ENCODE measurements around the gene UCN. TPM values are rescaled to one million over a fixed set of nuclear protein-coding genes. Genes with fewer than 3 reads are reported as not detected.

UCN gene
- polyA plus RNA-seq, 1 experiment: 0.17 TPM

DNA sequence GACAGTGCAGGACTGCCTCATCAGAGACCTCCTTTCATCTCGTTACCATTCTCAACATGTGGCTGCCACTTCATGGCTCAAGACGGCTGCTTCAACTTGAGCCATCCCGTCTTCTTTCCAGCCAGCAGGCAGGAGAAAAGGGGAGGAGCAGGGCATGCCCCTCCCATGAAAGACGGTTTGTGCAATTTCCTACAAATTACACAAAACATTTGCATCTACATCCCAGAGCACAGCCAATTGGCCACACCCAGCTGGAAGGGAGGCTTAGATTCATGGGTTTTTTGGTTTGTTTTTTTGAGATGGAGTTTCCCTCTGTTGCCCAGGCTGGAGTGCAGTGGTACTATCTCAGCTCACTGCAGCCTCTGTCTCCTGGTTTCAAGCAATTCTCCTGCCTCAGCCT, 11.8 kb downstream of the UCN start:
- Histone ChIP-seq H3K27me3 (ENCODE audit: control insufficient read depth, insufficient read depth, low read length) (peaks cover 10% of the 10 kb centered on the region), H3K36me3 (ENCODE audit: control insufficient read depth, insufficient read depth, low read length) (no peaks in the 10 kb centered on the region), H3K4me3 (ENCODE audit: low read depth, low read length) (no peak overlapping the region)
- no peak for TF ChIP-seq CTCF (IDR thresholded peaks at IDR 0.05; ENCODE audit: insufficient read depth, low read depth, low read length)
- ChIA-PET POLR2A (no interaction called here), CTCF (interaction anchor here (0.7 to 1.0 kb wide), 3 partner anchors 8 to 17 kb away, joined by 3 to 7 read pairs (median 4); no protein-coding TSS in a partner anchor)
- DNase-seq (ENCODE audit: low read depth): no peak

- no peak for DNase-seq (ENCODE audit: low read depth)
- Histone ChIP-seq H3K36me3 (ENCODE audit: control insufficient read depth, insufficient read depth, low read length) (no peaks in the 10 kb centered on the region), H3K27me3 (ENCODE audit: control insufficient read depth, insufficient read depth, low read length) (peaks cover 11% of the 10 kb centered on the region), H3K4me3 (ENCODE audit: low read depth, low read length) (no peak overlapping the region)
- ChIA-PET CTCF (interaction anchor here (1.0 to 7.5 kb wide), 3 partner anchors 9 to 15 kb away, joined by 4 to 66 read pairs (median 43); partner anchors contain the start of gene TRIM54), POLR2A (no interaction called here)
- TF ChIP-seq CTCF (IDR thresholded peaks at IDR 0.05; ENCODE audit: insufficient read depth, low read depth, low read length): no peak
Observed at GRCh38 chr2:27294928-27295327, 13.3 kb downstream of the UCN start.

GRCh38 chr2:27291865-27292264, 16.4 kb downstream of the UCN start:
- CTCF ChIA-PET: interaction anchor here (0.8 to 7.5 kb wide), 3 partner anchors 11 to 192 kb away, joined by 4 to 66 read pairs (median 43); partner anchors contain the start of gene TRIM54
- TF ChIP-seq CTCF (IDR thresholded peaks at IDR 0.05; ENCODE audit: insufficient read depth, low read depth, low read length): no peak
- H3K4me3 ChIP-seq (ENCODE audit: low read depth, low read length): no peak overlapping the region
- POLR2A ChIA-PET: no interaction called here
- no peaks in the 10 kb centered on the region for H3K36me3 ChIP-seq (ENCODE audit: control insufficient read depth, insufficient read depth, low read length)
- no peak for DNase-seq (ENCODE audit: low read depth)
- H3K27me3 ChIP-seq (ENCODE audit: control insufficient read depth, insufficient read depth, low read length): peaks cover 12% of the 10 kb centered on the region

DNA sequence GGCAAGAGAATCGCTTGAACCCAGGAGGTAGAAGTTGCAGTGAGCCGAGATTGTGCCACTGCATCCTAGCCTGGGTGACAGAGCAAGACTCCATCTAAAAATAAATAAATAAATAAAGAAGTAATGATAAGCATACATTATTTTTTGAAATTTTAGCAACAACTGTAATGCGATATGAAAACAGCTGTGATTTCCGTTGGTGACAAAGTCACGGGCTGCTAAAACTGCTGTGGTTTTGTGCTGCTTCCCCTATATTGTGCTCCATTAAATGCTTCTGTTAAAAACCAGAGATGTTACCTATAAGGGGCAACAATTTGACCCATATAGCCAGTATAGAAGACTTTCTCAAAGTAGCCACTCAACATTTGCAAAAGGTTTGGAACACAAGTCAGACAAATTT, 17.7 kb downstream of the UCN start:
- DNase-seq (ENCODE audit: low read depth): no peak
- TF ChIP-seq CTCF (IDR thresholded peaks at IDR 0.05; ENCODE audit: insufficient read depth, low read depth, low read length): no peak
- CTCF ChIA-PET: interaction anchor here (7.5 kb wide), 1 partner anchor 10 kb away, joined by 66 read pairs; the partner anchor contains the start of gene TRIM54
- Histone ChIP-seq H3K4me3 (ENCODE audit: low read depth, low read length) (no peak overlapping the region), H3K36me3 (ENCODE audit: control insufficient read depth, insufficient read depth, low read length) (no peaks in the 10 kb centered on the region), H3K27me3 (ENCODE audit: control insufficient read depth, insufficient read depth, low read length) (0 out of 2 replicates have a peak, but pooled peaks cover 8% of the 10 kb centered on the region)
- POLR2A ChIA-PET: no interaction called here

DNA sequence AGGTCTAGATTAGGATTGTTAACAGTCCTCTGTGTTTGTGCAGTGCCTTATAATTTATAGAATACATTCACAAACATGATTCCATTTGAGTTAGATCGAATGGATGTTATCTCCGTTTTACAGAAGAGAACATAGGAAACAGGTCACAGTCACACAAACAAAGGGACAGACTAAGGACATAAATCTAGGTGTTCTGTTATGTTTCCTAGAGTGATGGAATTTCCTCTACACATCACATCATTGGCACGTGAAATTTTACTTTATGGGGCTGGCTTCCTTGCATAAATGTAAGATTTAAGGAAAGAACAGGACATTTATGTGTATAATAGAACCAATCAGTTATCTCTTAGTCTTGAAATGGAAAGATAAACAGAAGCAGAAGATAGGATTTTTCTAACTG, 19.6 kb downstream of the UCN start:
- H3K4me3 ChIP-seq (ENCODE audit: low read depth, low read length): no peak overlapping the region
- DNase-seq (ENCODE audit: low read depth): no peak
- no peaks in the 10 kb centered on the region for H3K36me3 ChIP-seq (ENCODE audit: control insufficient read depth, insufficient read depth, low read length)
- TF ChIP-seq CTCF (IDR thresholded peaks at IDR 0.05; ENCODE audit: insufficient read depth, low read depth, low read length): no peak
- CTCF ChIA-PET: interaction anchor here (0.8 to 7.5 kb wide), 5 partner anchors 8 to 189 kb away, joined by 3 to 66 read pairs (median 3); partner anchors contain the start of gene TRIM54
- peaks cover 11% of the 10 kb centered on the region; the same call in 1 of the 2 replicates for H3K27me3 ChIP-seq (ENCODE audit: control insufficient read depth, insufficient read depth, low read length)
- POLR2A ChIA-PET: no interaction called here

Measured in BJ (cell line).